ENCODE results near the gene ADAMTS7.

- no peak for TF ChIP-seq POLR2A (IDR thresholded peaks at IDR 0.05)
- TF ChIP-seq CTCF (IDR thresholded peaks at IDR 0.05) = no peak
Observed at GRCh38 chr15:78775472-78775871, 35.8 kb downstream of the ADAMTS7 start.
